GM21786 (cell line): ENCODE results near the gene STARD10.

Experiments
- ATAC-seq: cut with Tn5 transposase; IDR thresholded peaks from one replicate; pipeline ENCODE4 v1.9.1; 2021; ENCODE audit not compliant: unreplicated experiment

Gene STARD10

GRCh38 chr11:72712168-72712751 is 81.6 kb downstream of the STARD10 start:
- no peak for ATAC-seq

- no peak for ATAC-seq
Observed at GRCh38 chr11:72711141-72711540, 82.7 kb downstream of the STARD10 start.

DNA sequence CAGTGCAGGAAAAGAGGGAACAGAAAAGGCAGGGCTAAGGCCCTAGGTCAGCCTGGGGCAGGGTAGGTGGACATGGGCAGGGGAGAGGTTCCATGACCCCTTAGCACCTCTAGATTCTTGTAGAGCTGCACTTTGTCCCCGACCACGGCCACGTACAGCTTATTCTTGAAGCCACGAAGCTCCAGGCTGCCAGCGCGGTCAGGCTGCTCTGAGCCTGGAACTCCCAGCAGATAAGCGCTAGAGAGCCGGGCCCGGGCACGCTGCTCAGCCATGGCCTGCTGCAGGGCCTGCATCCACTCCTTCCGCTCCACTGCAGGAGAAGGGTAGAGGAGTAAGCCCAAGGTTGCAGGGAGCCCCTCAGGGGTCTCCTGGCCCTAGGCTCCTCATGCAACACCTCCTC is 83.6 kb downstream of the STARD10 start:
- ATAC-seq = no peak

- ATAC-seq = no peak
Observed at GRCh38 chr11:72709478-72710238, 84.2 kb downstream of the STARD10 start.

- no peak for ATAC-seq
Observed at GRCh38 chr11:72707032-72707431, 86.8 kb downstream of the STARD10 start.

- no peak for ATAC-seq
Observed at GRCh38 chr11:72706579-72706978, 87.3 kb downstream of the STARD10 start.

DNA sequence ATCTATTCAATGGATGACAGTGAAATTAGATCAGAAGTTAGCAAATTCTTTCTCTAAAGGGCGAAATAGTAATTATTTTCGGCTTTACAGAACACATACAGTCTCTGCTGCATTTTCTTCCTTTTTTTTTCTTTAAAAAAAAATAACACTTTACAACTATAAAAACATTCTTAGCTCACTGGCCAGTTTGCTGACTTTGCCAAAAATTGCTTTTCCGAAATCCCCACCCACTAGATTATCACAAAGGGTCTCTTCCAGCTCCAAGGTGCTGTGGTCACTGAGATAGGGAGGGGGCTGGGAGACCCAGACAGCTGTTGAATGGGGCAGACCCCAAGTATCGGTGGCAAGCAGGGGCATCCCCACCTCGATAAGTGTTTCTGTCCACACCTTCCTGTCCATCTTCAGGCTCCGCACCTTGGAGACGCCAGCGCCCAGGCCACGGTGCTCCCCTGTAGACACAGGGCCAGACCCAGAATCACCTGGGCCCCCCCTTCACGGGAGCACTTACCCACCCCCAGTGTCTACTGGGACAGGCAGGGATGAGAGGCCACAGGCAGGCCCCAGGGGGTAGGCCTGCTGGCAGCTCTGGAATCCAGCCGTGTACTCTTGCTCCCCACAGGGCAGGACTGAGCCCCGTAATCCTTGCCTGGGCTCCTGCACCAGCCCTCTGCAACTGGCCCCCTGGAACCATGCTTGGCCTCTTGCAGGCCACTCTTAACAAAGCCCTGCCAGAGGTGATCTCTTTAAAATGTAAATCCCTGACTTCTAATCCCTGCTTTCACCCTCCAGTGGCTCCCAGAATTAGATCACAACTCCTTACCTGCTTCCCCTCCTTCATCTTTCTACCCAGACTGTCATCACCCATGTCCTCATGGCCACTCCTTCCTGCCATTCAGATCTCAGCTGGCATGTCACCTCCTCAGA is 88.1 kb downstream of the STARD10 start:
- ATAC-seq = no peak

GRCh38 chr11:72704783-72705265 is 89.0 kb downstream of the STARD10 start:
- ATAC-seq = no peak
